ENCODE data around the gene USP3.

The USP3 gene

GRCh38 chr15:63504247-63504978 is at the start of gene USP3:
Gene USP3, plus strand, starts transcription at chr15:63504593. Its CDS starts 147 bp downstream, at chr15:63504740.
- DNase-seq: peak; percentile 65

GRCh38 chr15:63456258-63456657 is 48.1 kb upstream of the USP3 start:
- DNase-seq: no peak

GRCh38 chr15:63457379-63457778 is 47.0 kb upstream of the USP3 start:
- no peak for DNase-seq

GRCh38 chr15:63458026-63458425 is 46.4 kb upstream of the USP3 start:
- DNase-seq: no peak

GRCh38 chr15:63458794-63459395 is 45.5 kb upstream of the USP3 start:
- no peak for DNase-seq

GRCh38 chr15:63460210-63461155 is 43.9 kb upstream of the USP3 start:
- DNase-seq: no peak

GRCh38 chr15:63461230-63461985 is 43.0 kb upstream of the USP3 start:
- DNase-seq: no peak

- DNase-seq: no peak
Measured at GRCh38 chr15:63462088-63462487, 42.3 kb upstream of the USP3 start.

- no peak for DNase-seq
Measured at GRCh38 chr15:63463036-63463435, 41.4 kb upstream of the USP3 start.

- no peak for DNase-seq
Measured at GRCh38 chr15:63463793-63464192, 40.6 kb upstream of the USP3 start.

- DNase-seq: no peak
Measured at GRCh38 chr15:63465104-63465503, 39.3 kb upstream of the USP3 start.

GRCh38 chr15:63466378-63467192 is 37.8 kb upstream of the USP3 start:
- DNase-seq: no peak

GRCh38 chr15:63469190-63469589 is 35.2 kb upstream of the USP3 start:
- no peak for DNase-seq

GRCh38 chr15:63469984-63470383 is 34.4 kb upstream of the USP3 start:
- no peak for DNase-seq

- no peak for DNase-seq
Measured at GRCh38 chr15:63473007-63473748, 31.2 kb upstream of the USP3 start.

- no peak for DNase-seq
Measured at GRCh38 chr15:63473749-63473998, 30.7 kb upstream of the USP3 start.

- no peak for DNase-seq
Measured at GRCh38 chr15:63473999-63474809, 30.2 kb upstream of the USP3 start.

- DNase-seq: no peak
Measured at GRCh38 chr15:63474810-63475316, 29.5 kb upstream of the USP3 start.

GRCh38 chr15:63475707-63476106 is 28.7 kb upstream of the USP3 start:
- no peak for DNase-seq

- no peak for DNase-seq
Measured at GRCh38 chr15:63476229-63476632, 28.2 kb upstream of the USP3 start.
